Spinal cord (tissue), 10 donors: Measurements from ENCODE around the gene RIT1. TPM values are rescaled to one million over a fixed set of nuclear protein-coding genes. Genes with fewer than 3 reads are reported as not detected.

ENCODE experiments used
- DNase-seq, 6 donors: peaks; one replicate each; pipeline versions ENCODE4 v3.0.0 to v3.0.0-alpha.2; 2013 to 2015; ENCODE audit warnings: low spot score in 6 of 6, low read depth in 4 of 6
- H3K27ac ChIP-seq: one replicate; pipeline ENCODE4 v1.5.1; 2013; ENCODE audit warnings: low read depth, low read length, control low read depth
- H3K27me3 ChIP-seq: one replicate; pipeline ENCODE4 v1.6.1; 2013; ENCODE audit warnings: low read length; ENCODE audit not compliant: control insufficient read depth, insufficient read depth
- H3K36me3 ChIP-seq: one replicate; pipeline ENCODE4 v1.6.1; 2013; ENCODE audit warnings: low read length; ENCODE audit not compliant: control insufficient read depth, insufficient read depth
- H3K4me1 ChIP-seq: one replicate; pipeline ENCODE4 v1.6.1; 2013; ENCODE audit warnings: low read length; ENCODE audit not compliant: control insufficient read depth, insufficient read depth
- H3K4me3 ChIP-seq: one replicate; pipeline ENCODE4 v1.5.1; 2013; ENCODE audit warnings: low read depth, low read length, control low read depth
- H3K9me3 ChIP-seq: one replicate; pipeline ENCODE4 v1.6.1; 2013; ENCODE audit warnings: low read length; ENCODE audit not compliant: control insufficient read depth, insufficient read depth
- WGBS: methylation state at CpG from one replicate; pipeline ENCODE4 v1.1.5; 2013; ENCODE audit warnings: missing lambda C conversion rate; ENCODE audit not compliant: insufficient coverage; 5-methylcytosine and 5-hydroxymethylcytosine counted together
- polyA plus RNA-seq, 2 donors: library from polyadenylated mRNA; unstranded; fragments of 120-200 nt; gene quantifications; one replicate each; pipeline ENCODE4 v1.2.1, GENCODE V29; 2013; ENCODE audit not compliant: insufficient read length in 2 of 2
- total RNA-seq, 2 donors: library from RNA; depleted of rRNA in 1 of 2; stranded (reverse); fragments of 120-200 nt in 1 of 2; fragments of >200 nt in 1 of 2; gene quantifications; one replicate each; pipeline versions ENCODE4 v1.2.3 to v1.2.4, GENCODE V29; 2013 to 2014
- donor health status: healthy.

Gene RIT1
- total and polyA plus RNA-seq, 4 donors, result 34.0 to 47.6 (median 43.6) TPM

- DNase-seq, result no peak
- no peak overlapping the region for H3K4me3 ChIP-seq
- H3K4me1 ChIP-seq, result peaks cover 50% of the 10 kb centered on the region
- H3K27ac ChIP-seq, result no peak overlapping the region
- H3K27me3 ChIP-seq, result no peaks in the 10 kb centered on the region
- H3K9me3 ChIP-seq, result no peaks in the 10 kb centered on the region
- peaks cover 28% of the 10 kb centered on the region for H3K36me3 ChIP-seq
Measured at GRCh38 chr1:155864393-155864792, 46.8 kb downstream of the RIT1 start.

DNA sequence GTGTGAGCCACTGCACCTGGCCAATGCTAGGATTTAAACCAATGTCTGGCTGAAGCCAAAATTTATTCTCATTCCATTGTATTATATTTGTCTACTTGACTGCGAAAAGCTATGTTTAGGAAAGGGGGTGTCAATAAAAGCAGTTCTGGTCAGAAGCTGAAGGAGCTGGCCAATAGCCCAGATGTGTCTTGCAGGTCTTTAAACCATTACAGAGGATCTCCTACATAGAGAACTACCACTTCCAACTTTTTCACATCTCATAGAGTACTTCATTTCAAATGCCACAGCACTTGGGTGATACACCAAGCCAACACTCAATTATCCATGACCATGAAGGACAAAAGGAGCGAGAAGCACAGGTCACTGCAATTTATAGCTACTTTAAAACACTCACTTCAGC, 49.3 kb downstream of the RIT1 start:
- no CpG with 5 or more reads among the region's 2 CpGs for WGBS
- Histone ChIP-seq H3K4me3 (no peak overlapping the region), H3K27ac (peak overlapping the region; percentile 99), H3K4me1 (peaks cover 43% of the 10 kb centered on the region), H3K9me3 (no peaks in the 10 kb centered on the region), H3K27me3 (no peaks in the 10 kb centered on the region), H3K36me3 (peaks cover 6% of the 10 kb centered on the region)
- peak in 2 of 6 donors; percentile 52 to 62 for DNase-seq

DNA sequence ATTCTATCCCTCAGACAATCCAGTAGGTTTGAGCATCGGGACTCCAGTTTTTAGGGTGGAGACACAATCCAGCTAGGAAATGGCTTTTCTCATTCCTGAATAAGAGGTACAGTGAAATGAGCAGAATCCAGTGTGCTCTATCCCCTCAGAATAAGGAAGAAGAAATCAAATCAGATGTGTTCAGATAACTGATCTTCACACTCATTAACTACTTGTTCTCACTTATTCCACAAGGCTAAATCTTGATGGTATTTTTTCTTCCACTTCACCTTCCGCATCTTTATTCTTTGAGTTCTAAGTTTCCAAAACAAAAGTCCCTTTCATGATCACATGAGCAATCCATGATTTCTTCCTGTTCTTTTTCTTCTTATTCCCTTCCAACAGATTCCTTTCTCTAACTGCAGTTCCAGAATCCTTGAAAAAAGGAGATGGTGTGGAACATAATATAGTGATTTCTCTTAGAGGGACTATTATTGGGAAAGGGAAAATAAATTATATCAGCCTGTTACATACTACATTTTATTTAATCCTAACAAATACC, 50.1 kb downstream of the RIT1 start:
- H3K4me1 ChIP-seq, result peaks cover 47% of the 10 kb centered on the region
- H3K9me3 ChIP-seq, result no peaks in the 10 kb centered on the region
- no peak for DNase-seq
- 20% methylated on average over 1 of the region's 2 CpGs for WGBS
- H3K27ac ChIP-seq, result peak overlapping the region; percentile 99
- H3K4me3 ChIP-seq, result peak overlapping the region; percentile 74
- H3K36me3 ChIP-seq, result peaks cover 6% of the 10 kb centered on the region
- no peaks in the 10 kb centered on the region for H3K27me3 ChIP-seq

GRCh38 chr1:155859881-155860871, 51.0 kb downstream of the RIT1 start:
- 2% methylated on average over 27 of the region's 35 CpGs for WGBS
- Histone ChIP-seq H3K36me3 (peaks cover 5% of the 10 kb centered on the region), H3K9me3 (no peaks in the 10 kb centered on the region), H3K27ac (peak overlapping the region; percentile 99), H3K4me3 (peak overlapping the region; percentile 74), H3K27me3 (no peaks in the 10 kb centered on the region), H3K4me1 (peaks cover 46% of the 10 kb centered on the region)
- DNase-seq, result peak; percentile 75 to 96 (median 84)

GRCh38 chr1:155859234-155859829, 51.8 kb downstream of the RIT1 start, which contains the start of gene SYT11:
SYT11 (plus strand) TSS chr1:155859567; CDS start chr1:155859762, 195 bp downstream.
- H3K4me3 ChIP-seq, result peak within 1 kb of the TSS; percentile 74
- peaks cover 44% of the 10 kb centered on the region for H3K4me1 ChIP-seq
- H3K27ac ChIP-seq, result peak within 1 kb of the TSS; percentile 99
- H3K36me3 ChIP-seq, result peaks cover 4% of the 10 kb centered on the region
- no peaks in the 10 kb centered on the region for H3K27me3 ChIP-seq
- peak; percentile 94 to 99 (median 96) for DNase-seq
- no peaks in the 10 kb centered on the region for H3K9me3 ChIP-seq
- under 1% methylated on average over 31 of the region's 33 CpGs for WGBS

- Histone ChIP-seq H3K27ac (peak overlapping the region; percentile 99), H3K4me3 (peak overlapping the region; percentile 74), H3K36me3 (peaks cover 5% of the 10 kb centered on the region), H3K27me3 (no peaks in the 10 kb centered on the region), H3K4me1 (peaks cover 41% of the 10 kb centered on the region), H3K9me3 (no peaks in the 10 kb centered on the region)
- no peak for DNase-seq
- WGBS, result 48% methylated on average over 6 of the region's 12 CpGs
Measured at GRCh38 chr1:155858800-155859233, 52.3 kb downstream of the RIT1 start.

DNA sequence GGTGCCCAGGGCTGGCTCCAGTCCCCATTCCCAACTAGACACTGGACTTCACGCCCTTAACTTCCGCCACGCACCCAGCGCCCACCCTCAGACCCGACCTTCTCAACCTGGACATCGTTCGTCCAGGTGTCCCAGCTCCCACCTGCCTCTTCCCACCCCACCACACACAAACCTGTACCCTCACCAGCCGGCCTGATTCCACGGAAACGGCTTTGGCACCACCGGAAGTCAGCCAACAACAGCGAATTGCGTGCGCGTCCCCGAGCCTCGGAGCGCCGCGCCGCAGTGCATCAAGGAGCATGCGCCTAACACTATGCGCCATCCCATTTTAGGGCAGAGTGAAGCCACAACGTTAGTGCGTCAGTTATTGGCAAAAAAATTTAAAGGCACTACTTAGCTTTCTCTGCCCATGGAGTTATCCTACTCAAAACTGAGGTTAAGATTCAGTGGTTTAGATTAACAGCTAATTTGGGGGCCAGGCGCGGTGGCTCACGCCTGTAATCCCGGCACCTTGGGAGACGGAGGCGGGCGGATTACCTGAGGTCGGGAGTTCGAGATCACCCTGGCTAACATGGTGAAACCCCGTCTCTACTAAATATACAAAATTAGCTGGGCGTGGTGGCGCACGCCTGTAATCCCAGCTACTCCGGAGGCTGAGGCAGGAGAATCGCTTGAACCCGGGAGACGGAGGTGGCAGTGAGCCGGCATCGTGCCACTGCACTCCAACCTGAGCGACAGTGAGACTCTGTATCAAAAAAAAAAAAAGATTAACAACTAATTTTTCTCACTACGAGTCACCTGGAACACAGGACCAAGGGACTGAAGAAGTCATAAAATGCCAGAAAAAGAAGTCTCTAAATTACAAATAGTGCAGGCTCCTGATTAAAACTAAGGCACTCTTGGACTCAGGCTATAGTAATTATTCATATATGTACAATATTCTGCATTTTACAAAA, 53.9 kb downstream of the RIT1 start, which contains the start of gene GON4L:
Gene GON4L (minus strand): TSS at position 240 of the 956 bp plus-strand sequence. CDS start 3,434 bp downstream, outside the sequence.
- peak; percentile 87 to 98 (median 92) for DNase-seq
- Histone ChIP-seq H3K36me3 (peaks cover 16% of the 10 kb centered on the region), H3K27ac (peak within 1 kb of the TSS; percentile 82), H3K4me3 (peak within 1 kb of the TSS; percentile 94), H3K4me1 (peaks cover 31% of the 10 kb centered on the region), H3K9me3 (no peaks in the 10 kb centered on the region), H3K27me3 (no peaks in the 10 kb centered on the region)
- WGBS, result under 1% methylated on average over 25 of the region's 46 CpGs

GRCh38 chr1:155856257-155856974, 54.7 kb downstream of the RIT1 start:
- no peaks in the 10 kb centered on the region for H3K9me3 ChIP-seq
- no peak for DNase-seq
- H3K27ac ChIP-seq, result peak overlapping the region; percentile 82
- peaks cover 24% of the 10 kb centered on the region for H3K36me3 ChIP-seq
- peaks cover 27% of the 10 kb centered on the region for H3K4me1 ChIP-seq
- H3K27me3 ChIP-seq, result no peaks in the 10 kb centered on the region
- WGBS, result 36% methylated on average over 10 of the region's 20 CpGs
- peak overlapping the region; percentile 94 for H3K4me3 ChIP-seq
